ENCODE results near the gene IRF2BP2. TPM values are rescaled to one million over a fixed set of nuclear protein-coding genes. Genes with fewer than 3 reads are reported as not detected.

The IRF2BP2 gene
- total RNA-seq, 1 donor from 2014 or later: 126 TPM

GRCh38 chr1:234633246-234634003 lies 23.4 kb upstream of the IRF2BP2 start:
- H3K27me3 ChIP-seq (ENCODE audit: low read depth): no peaks in the 10 kb centered on the region
- DNase-seq: no peak
- peaks cover 10% of the 10 kb centered on the region for H3K4me1 ChIP-seq
- no peak overlapping the region for H3K27ac ChIP-seq (replicated peaks)
- TF ChIP-seq CTCF (IDR thresholded peaks at IDR 0.05; ENCODE audit: borderline replicate concordance): no peak
- no peak overlapping the region for H3K4me3 ChIP-seq
- H3K36me3 ChIP-seq: no peaks in the 10 kb centered on the region
- intact Hi-C loops (cut with micrococcal nuclease): no loop called here
- H3K9me3 ChIP-seq (replicated peaks): no peaks in the 10 kb centered on the region

DNA sequence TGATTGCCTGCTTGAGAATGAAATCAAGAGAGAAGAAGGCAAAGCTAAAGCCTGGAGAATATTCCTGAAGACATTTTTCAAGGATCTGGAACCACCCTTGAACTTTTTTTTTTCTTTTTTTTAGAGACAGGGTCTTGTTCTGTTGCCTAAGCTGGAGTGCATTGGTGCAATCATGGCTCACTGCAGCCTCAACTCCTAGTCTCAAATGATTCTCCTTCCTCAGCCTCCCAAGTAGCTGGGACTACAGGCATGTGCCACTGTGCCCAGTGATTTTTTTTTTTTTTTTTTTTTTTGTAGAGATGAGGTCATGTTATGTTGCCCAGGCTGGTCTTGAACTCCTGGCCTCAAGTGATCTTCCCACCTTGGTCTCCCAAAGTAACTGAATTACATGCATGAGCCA lies 22.2 kb upstream of the IRF2BP2 start:
- Histone ChIP-seq H3K27ac (replicated peaks) (peak overlapping the region; percentile 75), H3K36me3 (no peaks in the 10 kb centered on the region), H3K27me3 (ENCODE audit: low read depth) (no peaks in the 10 kb centered on the region), H3K9me3 (replicated peaks) (no peaks in the 10 kb centered on the region), H3K4me3 (no peak overlapping the region), H3K4me1 (peaks cover 10% of the 10 kb centered on the region)
- no peak for TF ChIP-seq CTCF (IDR thresholded peaks at IDR 0.05; ENCODE audit: borderline replicate concordance)
- intact Hi-C loops (cut with micrococcal nuclease): no loop called here
- DNase-seq: no peak

DNA sequence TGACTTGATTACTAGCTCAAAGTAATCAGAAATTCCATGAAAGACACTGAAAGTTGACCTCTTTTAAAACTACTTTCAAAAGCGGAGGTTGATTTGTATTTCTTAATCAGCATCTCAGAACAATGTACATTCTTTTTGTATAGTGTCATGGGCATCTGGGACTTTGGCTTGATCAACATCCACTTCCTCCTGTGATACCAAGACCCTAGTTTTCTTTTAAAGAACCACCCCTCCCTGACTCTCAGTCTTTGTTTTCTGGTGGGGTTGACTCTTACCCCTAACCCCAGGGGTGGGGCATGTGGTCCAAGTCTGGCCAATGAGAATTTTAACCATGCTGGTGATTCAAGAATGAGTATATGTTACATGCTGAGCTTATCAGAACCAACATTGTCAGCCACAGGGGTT lies 21.7 kb upstream of the IRF2BP2 start:
- no peaks in the 10 kb centered on the region for H3K27me3 ChIP-seq (ENCODE audit: low read depth)
- no peaks in the 10 kb centered on the region for H3K9me3 ChIP-seq (replicated peaks)
- H3K4me1 ChIP-seq: peaks cover 10% of the 10 kb centered on the region
- intact Hi-C loops (cut with micrococcal nuclease): no loop called here
- no peak for DNase-seq
- TF ChIP-seq CTCF (IDR thresholded peaks at IDR 0.05; ENCODE audit: borderline replicate concordance): no peak
- no peak overlapping the region for H3K4me3 ChIP-seq
- no peaks in the 10 kb centered on the region for H3K36me3 ChIP-seq
- H3K27ac ChIP-seq (replicated peaks): peak overlapping the region; percentile 75

DNA sequence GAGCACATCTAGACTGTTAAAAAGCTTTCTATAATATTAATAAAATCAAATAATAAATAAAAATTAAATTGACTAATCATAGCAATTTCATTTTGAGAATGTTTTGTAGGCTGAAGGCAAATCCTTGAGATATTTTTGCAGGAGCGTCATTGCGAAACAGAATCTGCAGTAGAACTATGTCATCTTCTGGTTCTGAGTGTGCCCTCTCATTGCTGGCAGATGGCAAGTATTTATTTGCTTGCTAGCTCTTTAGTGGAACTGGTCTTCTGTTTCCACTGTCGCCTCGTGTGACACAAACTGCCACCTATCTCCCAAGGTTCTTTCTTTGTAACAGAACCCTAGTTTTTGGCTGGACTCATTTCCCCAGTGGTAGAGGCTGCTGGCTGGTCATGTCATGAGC lies 19.0 kb upstream of the IRF2BP2 start:
- TF ChIP-seq CTCF (IDR thresholded peaks at IDR 0.05; ENCODE audit: borderline replicate concordance): no peak
- Histone ChIP-seq H3K27ac (replicated peaks) (no peak overlapping the region), H3K4me1 (peaks cover 15% of the 10 kb centered on the region), H3K27me3 (ENCODE audit: low read depth) (no peaks in the 10 kb centered on the region), H3K36me3 (no peaks in the 10 kb centered on the region), H3K4me3 (no peak overlapping the region), H3K9me3 (replicated peaks) (no peaks in the 10 kb centered on the region)
- intact Hi-C loops (cut with micrococcal nuclease): no loop called here
- no peak for DNase-seq

DNA sequence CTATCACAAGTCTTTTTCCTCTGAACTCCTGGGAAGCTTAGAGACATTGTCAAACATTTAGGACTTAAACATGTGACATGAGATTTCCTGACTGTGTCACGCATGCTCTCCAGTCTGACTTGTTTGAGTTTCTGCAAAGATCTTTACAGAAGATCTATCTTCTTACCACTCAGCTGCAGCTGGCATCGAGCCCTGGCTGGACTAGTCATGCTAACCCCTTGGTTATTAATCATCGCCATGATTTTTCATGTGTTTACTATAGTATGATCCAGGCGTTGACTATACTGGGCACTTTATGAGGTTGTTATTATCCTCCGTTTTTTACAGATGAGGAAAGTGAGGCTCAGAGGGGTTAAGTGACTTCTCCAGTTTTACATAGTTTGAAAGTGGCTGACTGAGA lies 18.1 kb upstream of the IRF2BP2 start:
- H3K36me3 ChIP-seq: no peaks in the 10 kb centered on the region
- no peak overlapping the region for H3K27ac ChIP-seq (replicated peaks)
- H3K4me3 ChIP-seq: no peak overlapping the region
- no peak for DNase-seq
- no peaks in the 10 kb centered on the region for H3K27me3 ChIP-seq (ENCODE audit: low read depth)
- intact Hi-C loops (cut with micrococcal nuclease): no loop called here
- H3K9me3 ChIP-seq (replicated peaks): no peaks in the 10 kb centered on the region
- peaks cover 16% of the 10 kb centered on the region for H3K4me1 ChIP-seq
- TF ChIP-seq CTCF (IDR thresholded peaks at IDR 0.05; ENCODE audit: borderline replicate concordance): no peak
